Immature natural killer cell (primary cell): ENCODE measurements around the gene CTXND2. TPM values are rescaled to one million over a fixed set of nuclear protein-coding genes. Genes with fewer than 3 reads are reported as not detected.
"Not testable (repeated sequence)": the region's sequence is repeated elsewhere in the genome, so short reads cannot be mapped to it uniquely, and the experiment has no call there.

Experiments used
- DNase-seq, 3 donors: peaks; one replicate each; pipeline ENCODE4 v3.0.0; 2022; ENCODE audit warnings: mixed read lengths in 1 of 3
- H3K27ac Mint-ChIP-seq, 6 donors: one replicate each; pipeline ENCODE4 v1.8.0; 2020; ENCODE audit warnings: mixed read lengths in 6 of 6, mild to moderate bottlenecking in 5 of 6, inconsistent platforms in 4 of 6, moderate library complexity in 3 of 6
- H3K27me3 Mint-ChIP-seq, 3 donors: one replicate each; pipeline ENCODE4 v1.8.0; 2020 to 2021; ENCODE audit warnings: low read depth in 3 of 3, mild to moderate bottlenecking in 3 of 3, mixed read lengths in 3 of 3, moderate library complexity in 3 of 3, inconsistent platforms in 1 of 3
- H3K36me3 Mint-ChIP-seq, 3 donors: one replicate each; pipeline ENCODE4 v1.8.0; 2020; ENCODE audit warnings: mixed read lengths in 3 of 3, inconsistent platforms in 2 of 3, mild to moderate bottlenecking in 2 of 3
- H3K4me1 Mint-ChIP-seq, 2 donors: one replicate each; pipeline ENCODE4 v1.8.0; 2020; ENCODE audit warnings: inconsistent platforms in 2 of 2, mild to moderate bottlenecking in 2 of 2, mixed read lengths in 2 of 2, moderate library complexity in 1 of 2
- H3K4me3 Mint-ChIP-seq, 5 donors: one replicate each; pipeline ENCODE4 v1.8.0; 2020; ENCODE audit warnings: mild to moderate bottlenecking in 5 of 5, mixed read lengths in 5 of 5, inconsistent platforms in 3 of 5, moderate library complexity in 3 of 5
- H3K9me3 Mint-ChIP-seq, 6 donors: one replicate each; pipeline ENCODE4 v1.8.0; 2020; ENCODE audit warnings: mild to moderate bottlenecking in 6 of 6, mixed read lengths in 6 of 6, inconsistent platforms in 4 of 6, moderate library complexity in 3 of 6
- polyA plus RNA-seq, 3 donors: library from polyadenylated mRNA; unstranded; fragments of 300-500 nt; fragmentation: Illumina TruSeq; gene quantifications; one replicate each; pipeline ENCODE4 v1.2.3, GENCODE V29; 2021

The CTXND2 gene
- polyA plus RNA-seq, 3 donors from 2014 or later: not detected

- Mint-ChIP-seq H3K27me3 (peaks cover 0 to 2% (median 1%) of the 10 kb centered on the region in 3 donors), H3K27ac (no peak overlapping the region), H3K9me3 (no peaks in the 10 kb centered on the region), H3K4me3 (no peak overlapping the region), H3K4me1 (no peaks in the 10 kb centered on the region), H3K36me3 (no peaks in the 10 kb centered on the region)
- no peak for DNase-seq
Observed at GRCh38 chr1:150905301-150905700, 18.4 kb downstream of the CTXND2 start.

- Mint-ChIP-seq H3K36me3 (no peaks in the 10 kb centered on the region), H3K4me1 (no peaks in the 10 kb centered on the region), H3K27me3 (peaks cover 0 to 2% (median 1%) of the 10 kb centered on the region in 3 donors), H3K4me3 (no peak overlapping the region), H3K27ac (no peak overlapping the region), H3K9me3 (no peaks in the 10 kb centered on the region)
- DNase-seq: no peak
Observed at GRCh38 chr1:150906329-150906728, 19.4 kb downstream of the CTXND2 start.

- H3K4me1 Mint-ChIP-seq: no peaks in the 10 kb centered on the region
- H3K27me3 Mint-ChIP-seq: peaks cover 0 to 2% (median 1%) of the 10 kb centered on the region in 3 donors
- no peak overlapping the region for H3K27ac Mint-ChIP-seq
- no peak for DNase-seq
- no peaks in the 10 kb centered on the region for H3K9me3 Mint-ChIP-seq
- no peak overlapping the region for H3K4me3 Mint-ChIP-seq
- H3K36me3 Mint-ChIP-seq: no peaks in the 10 kb centered on the region
Observed at GRCh38 chr1:150906813-150907212, 19.9 kb downstream of the CTXND2 start.

- Mint-ChIP-seq H3K27ac (no peak overlapping the region), H3K4me3 (no peak overlapping the region), H3K4me1 (no peaks in the 10 kb centered on the region), H3K36me3 (no peaks in the 10 kb centered on the region), H3K9me3 (no peaks in the 10 kb centered on the region), H3K27me3 (peaks cover 0 to 2% (median 1%) of the 10 kb centered on the region in 3 donors)
- DNase-seq: no peak
Observed at GRCh38 chr1:150909585-150910180, 22.7 kb downstream of the CTXND2 start.

- H3K27me3 Mint-ChIP-seq: peaks cover 0 to 2% (median 1%) of the 10 kb centered on the region in 3 donors
- H3K4me3 Mint-ChIP-seq: no peak overlapping the region
- H3K27ac Mint-ChIP-seq: no peak overlapping the region
- no peaks in the 10 kb centered on the region for H3K9me3 Mint-ChIP-seq
- no peak for DNase-seq
- no peaks in the 10 kb centered on the region for H3K36me3 Mint-ChIP-seq
- H3K4me1 Mint-ChIP-seq: no peaks in the 10 kb centered on the region
Observed at GRCh38 chr1:150912623-150913022, 25.7 kb downstream of the CTXND2 start.

- Mint-ChIP-seq H3K4me1 (peaks cover under 1 to 3% of the 10 kb centered on the region in 2 donors), H3K4me3 (no peak overlapping the region), H3K27ac (no peak overlapping the region), H3K36me3 (no peaks in the 10 kb centered on the region), H3K27me3 (peaks cover 1 to 4% (median 2%) of the 10 kb centered on the region in 3 donors), H3K9me3 (no peaks in the 10 kb centered on the region)
- no peak for DNase-seq
Observed at GRCh38 chr1:150917387-150917786, 30.5 kb downstream of the CTXND2 start.

- peaks cover 0 to 4% (median 0%) of the 10 kb centered on the region in 3 donors for H3K36me3 Mint-ChIP-seq
- no peaks in the 10 kb centered on the region for H3K9me3 Mint-ChIP-seq
- DNase-seq: peak; percentile 35 to 59 (median 49)
- no peak overlapping the region for H3K4me3 Mint-ChIP-seq
- H3K27ac Mint-ChIP-seq: peak overlapping the region in 1 of 6 donors; percentile 40
- H3K27me3 Mint-ChIP-seq: peaks cover 9 to 13% (median 11%) of the 10 kb centered on the region in 3 donors
- H3K4me1 Mint-ChIP-seq: peaks cover 25 to 28% of the 10 kb centered on the region in 2 donors
Observed at GRCh38 chr1:150922519-150922975, 35.6 kb downstream of the CTXND2 start.

- peaks cover 9 to 10% (median 10%) of the 10 kb centered on the region in 3 donors for H3K27me3 Mint-ChIP-seq
Observed at GRCh38 chr1:150925080-150925479, 38.1 kb downstream of the CTXND2 start.

GRCh38 chr1:150926097-150926741 lies 39.3 kb downstream of the CTXND2 start, which contains the start of gene SETDB1:
Gene SETDB1, plus strand, starts transcription at chr1:150926363. Its CDS starts 1,352 bp downstream, at chr1:150927715.
- H3K36me3 Mint-ChIP-seq: peaks cover 20 to 26% (median 23%) of the 10 kb centered on the region in 3 donors
- H3K4me3 Mint-ChIP-seq: peak within 1 kb of the TSS; percentile 95 to 99 (median 97)
- peak within 1 kb of the TSS; percentile 92 to 99 (median 98) for H3K27ac Mint-ChIP-seq
- peak; percentile 95 to 96 (median 96) for DNase-seq
- H3K9me3 Mint-ChIP-seq: peaks cover 0 to 1% (median 0%) of the 10 kb centered on the region in 6 donors
- peaks cover 29 to 37% of the 10 kb centered on the region in 2 donors for H3K4me1 Mint-ChIP-seq
- peaks cover 8 to 10% (median 9%) of the 10 kb centered on the region in 3 donors for H3K27me3 Mint-ChIP-seq

More at GRCh38 chr1:150925080-150925479, 38.1 kb downstream of the CTXND2 start:
- DNase-seq: no peak
- Mint-ChIP-seq H3K27ac (peak overlapping the region in 4 of 6 donors; percentile 23 to 99 (median 74)), H3K36me3 (peaks cover 13 to 17% (median 17%) of the 10 kb centered on the region in 3 donors), H3K9me3 (no peaks in the 10 kb centered on the region), H3K4me1 (peaks cover 29 to 37% of the 10 kb centered on the region in 2 donors), H3K4me3 (peak overlapping the region; percentile 95 to 99 (median 97))

GRCh38 chr1:150927624-150928023 lies 40.7 kb downstream of the CTXND2 start:
- DNase-seq: no peak
- H3K27me3 Mint-ChIP-seq: peaks cover 9 to 12% (median 12%) of the 10 kb centered on the region in 3 donors
- peak overlapping the region; percentile 45 to 99 (median 97) for H3K4me3 Mint-ChIP-seq
- H3K36me3 Mint-ChIP-seq: peaks cover 32 to 38% (median 34%) of the 10 kb centered on the region in 3 donors
- peaks cover 2 to 11% (median 7%) of the 10 kb centered on the region in 6 donors for H3K9me3 Mint-ChIP-seq
- H3K27ac Mint-ChIP-seq: peak overlapping the region; percentile 23 to 99 (median 77)
- H3K4me1 Mint-ChIP-seq: peaks cover 26 to 35% of the 10 kb centered on the region in 2 donors

GRCh38 chr1:150928286-150928685 lies 41.4 kb downstream of the CTXND2 start:
- peaks cover 35 to 42% (median 37%) of the 10 kb centered on the region in 3 donors for H3K36me3 Mint-ChIP-seq
- peaks cover 3 to 13% (median 8%) of the 10 kb centered on the region in 6 donors for H3K9me3 Mint-ChIP-seq
- H3K4me1 Mint-ChIP-seq: peaks cover 26 to 37% of the 10 kb centered on the region in 2 donors
- peak overlapping the region in 3 of 5 donors; percentile 4 to 71 (median 51) for H3K4me3 Mint-ChIP-seq
- DNase-seq: no peak
- H3K27ac Mint-ChIP-seq: peak overlapping the region in 5 of 6 donors; percentile 8 to 85 (median 47)
- H3K27me3 Mint-ChIP-seq: peaks cover 8 to 13% (median 12%) of the 10 kb centered on the region in 3 donors

GRCh38 chr1:150928775-150929174 lies 41.8 kb downstream of the CTXND2 start:
- H3K27ac Mint-ChIP-seq, DNase-seq, H3K4me3 Mint-ChIP-seq: not testable (repeated sequence)
- peaks cover 26 to 37% of the 10 kb centered on the region in 2 donors for H3K4me1 Mint-ChIP-seq
- H3K9me3 Mint-ChIP-seq: peaks cover 3 to 13% (median 8%) of the 10 kb centered on the region in 6 donors
- H3K27me3 Mint-ChIP-seq: peaks cover 8 to 13% (median 12%) of the 10 kb centered on the region in 3 donors
- H3K36me3 Mint-ChIP-seq: peaks cover 35 to 42% (median 37%) of the 10 kb centered on the region in 3 donors

GRCh38 chr1:150931773-150932172 lies 44.8 kb downstream of the CTXND2 start:
- peak in 1 of 3 donors; percentile 9 for DNase-seq
- H3K27me3 Mint-ChIP-seq: peaks cover 3 to 4% (median 3%) of the 10 kb centered on the region in 3 donors
- H3K4me1 Mint-ChIP-seq: peaks cover 11 to 37% of the 10 kb centered on the region in 2 donors
- H3K9me3 Mint-ChIP-seq: peaks cover 3 to 13% (median 8%) of the 10 kb centered on the region in 6 donors
- no peak overlapping the region for H3K4me3 Mint-ChIP-seq
- H3K36me3 Mint-ChIP-seq: peaks cover 48 to 57% (median 53%) of the 10 kb centered on the region in 3 donors
- no peak overlapping the region for H3K27ac Mint-ChIP-seq

- Mint-ChIP-seq H3K4me1 (no peaks in the 10 kb centered on the region), H3K27ac (peak overlapping the region in 3 of 6 donors; percentile 1 to 24 (median 9))
Observed at GRCh38 chr1:150944856-150945255, 57.9 kb downstream of the CTXND2 start.

More at GRCh38 chr1:150944856-150945255, 57.9 kb downstream of the CTXND2 start:
- Mint-ChIP-seq H3K27me3 (no peaks in the 10 kb centered on the region), H3K4me3 (no peak overlapping the region), H3K9me3 (no peaks in the 10 kb centered on the region), H3K36me3 (peaks cover 39 to 61% (median 42%) of the 10 kb centered on the region in 3 donors)
- DNase-seq: no peak
